GM21526 (cell line): ENCODE results near the gene CANT1.
"Not testable (repeated sequence)": the region's sequence is repeated elsewhere in the genome, so short reads cannot be mapped to it uniquely, and the experiment has no call there.

Source experiments
- ATAC-seq: cut with Tn5 transposase; IDR thresholded peaks from one replicate; pipeline ENCODE4 v1.9.1; 2021; ENCODE audit warnings: moderate library complexity; ENCODE audit not compliant: unreplicated experiment, low FRiP score

CANT1 gene

DNA sequence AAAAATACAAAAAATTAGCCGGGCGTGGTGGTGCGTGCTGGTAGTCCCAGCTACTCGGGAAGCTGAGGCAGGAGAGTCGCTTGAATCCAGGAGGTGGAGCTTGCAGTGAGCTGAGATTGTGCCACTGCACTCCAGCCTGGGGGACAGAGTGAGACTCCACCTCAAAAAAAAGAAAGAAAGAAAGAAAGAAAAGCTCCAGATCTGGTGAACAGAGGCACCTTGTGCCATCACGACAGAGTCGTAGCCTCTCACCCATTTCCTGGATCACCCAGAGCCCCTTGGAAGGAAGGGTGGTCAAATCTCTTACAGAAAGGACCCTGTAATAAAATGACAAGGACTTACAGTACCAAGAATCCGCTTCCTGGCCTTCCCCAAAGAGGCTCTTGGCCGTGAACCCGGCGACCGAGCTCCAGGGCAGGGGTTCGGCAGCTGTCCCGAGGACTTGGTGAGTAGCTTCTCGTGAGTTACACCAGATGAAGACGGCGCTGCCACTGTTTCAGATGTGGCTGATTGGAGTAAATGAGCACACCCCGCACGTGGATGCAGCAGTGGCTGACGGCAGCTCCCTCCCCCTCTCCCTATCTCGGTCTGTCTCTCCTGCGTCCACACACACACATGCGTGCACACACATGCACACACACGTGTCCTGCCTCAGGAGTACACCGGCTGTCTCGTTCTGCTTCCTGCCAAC lies 43.3 kb downstream of the CANT1 start:
- no peak for ATAC-seq

GRCh38 chr17:78965491-78965924 lies 44.1 kb downstream of the CANT1 start:
- no peak for ATAC-seq

GRCh38 chr17:78963378-78963777 lies 46.2 kb downstream of the CANT1 start:
- ATAC-seq: no peak

DNA sequence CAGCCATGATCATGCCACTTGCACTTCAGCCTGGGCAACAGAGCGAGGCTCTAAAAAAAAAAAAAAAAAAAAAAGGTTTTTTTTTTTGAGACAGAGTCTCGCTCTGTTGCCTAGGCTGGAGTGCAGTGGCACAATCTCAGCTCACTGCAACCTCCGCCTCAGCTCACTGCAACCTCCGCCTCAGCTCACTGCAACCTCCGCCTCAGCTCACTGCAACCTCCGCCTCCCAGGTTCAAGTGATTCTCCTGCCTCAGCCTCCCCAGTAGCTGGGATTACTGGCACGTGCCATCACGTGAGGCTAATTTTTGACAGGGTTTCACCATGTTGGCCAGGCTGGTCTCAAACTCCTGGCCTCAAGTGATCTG lies 46.6 kb downstream of the CANT1 start:
- not testable (repeated sequence) for ATAC-seq

DNA sequence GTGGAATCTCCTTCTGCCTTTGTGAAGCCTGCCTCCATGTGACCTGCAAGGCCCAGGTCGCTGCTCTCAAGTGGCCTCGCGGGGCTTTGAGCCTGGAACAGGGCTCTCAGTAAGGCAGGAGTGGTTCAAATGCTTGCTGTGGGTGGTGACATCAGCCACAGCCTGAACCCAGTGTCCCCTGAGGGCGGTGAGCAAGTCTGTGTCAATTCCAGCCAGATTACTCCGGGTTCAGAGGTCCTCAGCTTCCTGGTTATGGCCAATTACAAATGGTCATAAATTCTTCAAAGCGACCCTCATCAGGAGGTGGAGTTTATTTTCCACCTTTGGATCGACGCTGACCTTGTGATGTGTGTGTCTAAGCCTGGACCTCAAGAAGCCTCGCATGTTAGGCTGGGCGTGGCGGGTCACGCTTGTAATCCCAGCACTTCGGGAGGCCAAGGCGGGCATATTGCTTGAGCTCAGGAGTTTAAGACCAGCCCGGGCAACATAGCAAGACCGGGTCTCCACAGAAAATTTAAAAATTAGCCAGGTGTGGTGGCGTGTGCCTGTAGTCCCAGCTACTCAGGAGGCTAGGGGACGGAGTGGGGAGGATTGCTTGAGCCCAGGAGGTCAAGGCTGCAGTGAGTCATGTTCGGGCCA lies 47.1 kb downstream of the CANT1 start:
- no peak for ATAC-seq

GRCh38 chr17:78961571-78961970 lies 48.0 kb downstream of the CANT1 start:
- ATAC-seq: no peak

- no peak for ATAC-seq
These were observed 48.6 kb downstream of the CANT1 start for GRCh38 chr17:78960928-78961327.

GRCh38 chr17:78959803-78960202 lies 49.8 kb downstream of the CANT1 start:
- ATAC-seq: no peak

GRCh38 chr17:78958641-78959127 lies 50.9 kb downstream of the CANT1 start:
- ATAC-seq: no peak

DNA sequence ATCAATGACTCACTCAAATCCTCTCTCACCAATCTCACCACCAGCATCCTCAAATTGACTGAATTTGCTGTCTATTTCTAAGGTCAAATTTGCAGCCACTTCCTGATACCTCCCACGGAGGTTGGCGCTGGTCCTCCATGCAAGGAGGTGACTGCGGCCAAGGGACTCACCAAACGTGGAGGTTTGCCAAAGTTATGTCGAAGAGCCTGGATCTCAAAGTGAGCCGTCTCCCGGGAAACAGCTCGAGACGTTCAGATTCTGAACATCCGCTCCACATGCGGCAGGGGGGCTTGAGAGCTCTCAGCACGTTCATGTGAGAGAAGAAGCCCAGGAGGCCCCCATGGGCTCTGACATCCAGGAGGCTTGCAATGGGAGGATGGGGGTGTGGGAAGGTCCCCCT lies 52.4 kb downstream of the CANT1 start:
- ATAC-seq: no peak

- ATAC-seq: no peak
These were observed 53.3 kb downstream of the CANT1 start for GRCh38 chr17:78956254-78956653.

DNA sequence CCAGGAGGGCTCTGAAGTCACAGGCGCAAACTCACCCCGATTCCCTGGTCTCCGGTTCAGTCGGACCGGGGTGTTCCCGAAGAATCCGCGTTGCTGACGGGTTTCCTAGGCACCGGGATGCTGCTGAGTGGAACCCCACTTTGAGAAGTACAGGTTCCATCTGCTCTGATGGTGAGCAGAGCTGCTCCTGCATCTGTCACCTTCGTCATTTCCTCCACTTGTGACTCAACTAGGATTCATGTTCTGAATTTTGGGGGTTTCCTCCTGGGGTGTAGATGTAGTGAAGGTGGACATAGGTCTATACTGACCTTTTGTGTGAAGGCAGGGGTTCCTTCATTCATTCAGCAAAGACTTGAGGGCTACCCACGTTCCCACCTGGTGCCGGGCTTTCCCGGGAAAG lies 54.9 kb downstream of the CANT1 start:
- no peak for ATAC-seq

DNA sequence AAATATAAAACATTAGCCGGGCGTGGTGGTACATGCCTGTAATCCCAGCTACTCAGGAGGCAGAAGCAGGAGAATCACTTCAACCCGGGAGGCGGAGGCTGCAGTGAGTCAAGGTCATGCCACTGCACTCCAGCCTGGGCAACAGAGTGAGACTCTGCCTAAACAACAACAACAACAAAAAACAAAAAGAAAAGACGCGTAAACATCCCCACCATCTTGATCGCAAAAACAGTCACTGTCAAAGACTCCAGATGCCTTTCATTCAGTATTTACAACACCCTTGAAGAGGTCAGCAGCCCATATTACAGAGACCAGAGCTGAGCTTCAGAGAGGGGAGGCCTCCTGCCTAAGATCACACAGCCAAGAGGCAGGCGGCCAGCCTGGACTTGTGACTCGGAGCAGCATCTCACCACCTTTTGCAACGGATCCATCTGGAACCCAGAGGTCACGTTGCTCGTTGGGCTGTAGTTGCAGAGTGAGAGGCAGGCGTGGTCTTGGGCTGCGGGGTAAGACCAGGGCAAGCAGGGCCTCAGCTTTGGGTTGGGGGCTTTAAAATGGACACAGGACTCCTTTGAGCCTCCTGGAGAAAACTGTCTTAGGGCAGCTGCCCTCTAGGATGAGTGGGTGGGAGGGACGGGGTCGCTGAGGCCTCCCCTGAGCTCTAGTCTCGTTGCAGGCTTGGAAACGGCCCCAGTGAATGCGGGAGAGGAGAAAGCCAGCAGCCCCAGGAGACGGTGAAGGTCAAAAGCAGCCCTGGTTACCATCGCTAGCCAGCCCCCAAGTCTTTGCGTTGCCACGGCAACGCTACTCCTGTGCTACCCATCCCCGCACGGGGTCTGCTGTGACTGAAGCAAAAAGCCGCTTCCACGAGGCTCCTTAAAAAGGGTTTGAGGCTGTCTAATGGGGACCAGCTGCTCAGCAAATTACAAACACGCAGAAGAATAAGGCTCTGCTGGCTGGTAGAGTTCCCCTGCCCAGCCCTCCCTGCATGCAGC lies 55.9 kb downstream of the CANT1 start:
- no peak for ATAC-seq

DNA sequence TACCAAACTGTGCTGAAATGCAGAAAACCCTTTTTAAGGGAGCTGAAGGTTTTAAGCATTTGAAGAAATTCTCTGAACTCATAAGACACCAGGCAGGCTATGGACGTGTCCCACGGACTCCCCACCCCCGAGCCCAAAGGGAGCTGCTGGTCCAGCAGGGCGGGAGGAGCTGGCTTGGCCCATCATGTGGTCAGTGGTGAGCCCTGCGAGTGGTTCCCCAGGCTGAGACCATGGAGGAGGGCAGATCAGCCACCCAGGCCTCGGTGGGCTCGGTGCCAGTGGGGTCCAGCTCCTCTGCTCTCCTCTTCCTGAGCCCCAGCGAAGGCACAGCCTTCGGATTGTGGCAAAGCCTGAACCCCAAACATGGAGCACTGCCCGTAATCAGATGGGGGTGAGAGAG lies 56.9 kb downstream of the CANT1 start:
- ATAC-seq: no peak

DNA sequence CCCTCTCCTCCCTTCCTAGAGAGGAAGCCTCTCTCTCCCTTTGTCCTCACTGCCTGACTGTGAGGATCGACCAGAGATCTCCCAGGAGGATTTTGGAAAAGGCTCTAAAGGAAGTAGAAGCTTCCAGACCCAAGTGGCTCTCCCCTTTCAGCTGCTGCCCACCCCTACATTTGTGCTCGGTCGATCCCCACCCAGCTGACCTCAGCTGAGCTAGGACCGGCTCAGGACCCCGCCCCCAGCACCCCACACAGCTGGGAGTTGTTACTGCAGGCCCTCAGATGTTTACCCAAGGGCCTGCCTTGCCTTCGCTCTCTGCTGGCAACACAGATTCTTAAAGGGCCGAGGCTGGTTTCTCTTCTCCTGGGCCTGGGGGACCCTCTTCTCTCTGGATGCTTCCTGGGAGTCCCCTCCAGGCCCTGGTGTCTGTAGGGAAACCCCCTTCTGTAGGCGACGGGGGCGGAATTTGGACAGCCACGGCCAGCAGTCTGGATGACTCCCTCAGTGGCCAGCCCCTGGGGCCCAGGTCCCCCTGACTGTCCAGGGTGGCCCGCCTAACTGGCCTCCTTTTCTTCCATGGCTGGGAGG lies 57.5 kb downstream of the CANT1 start:
- no peak for ATAC-seq

DNA sequence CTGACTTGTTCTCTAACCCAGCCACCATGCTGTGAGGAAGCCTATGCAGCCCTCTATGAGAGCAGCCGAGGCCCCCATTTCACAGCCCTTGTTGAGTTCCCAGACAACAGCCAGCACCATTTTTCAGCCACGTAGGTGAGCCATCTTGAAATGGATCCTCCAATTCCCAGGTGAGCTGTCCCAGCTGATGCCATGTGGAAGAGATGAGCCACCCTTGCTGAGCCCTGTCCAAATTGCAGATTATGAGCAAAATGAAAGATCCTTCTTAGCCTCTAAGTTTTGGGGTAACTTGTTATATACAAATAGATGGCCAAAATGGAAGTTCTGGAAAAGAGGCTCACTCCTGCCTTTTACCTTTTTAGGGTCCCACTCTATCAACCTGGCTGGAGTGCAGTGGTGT lies 58.7 kb downstream of the CANT1 start:
- ATAC-seq: no peak

DNA sequence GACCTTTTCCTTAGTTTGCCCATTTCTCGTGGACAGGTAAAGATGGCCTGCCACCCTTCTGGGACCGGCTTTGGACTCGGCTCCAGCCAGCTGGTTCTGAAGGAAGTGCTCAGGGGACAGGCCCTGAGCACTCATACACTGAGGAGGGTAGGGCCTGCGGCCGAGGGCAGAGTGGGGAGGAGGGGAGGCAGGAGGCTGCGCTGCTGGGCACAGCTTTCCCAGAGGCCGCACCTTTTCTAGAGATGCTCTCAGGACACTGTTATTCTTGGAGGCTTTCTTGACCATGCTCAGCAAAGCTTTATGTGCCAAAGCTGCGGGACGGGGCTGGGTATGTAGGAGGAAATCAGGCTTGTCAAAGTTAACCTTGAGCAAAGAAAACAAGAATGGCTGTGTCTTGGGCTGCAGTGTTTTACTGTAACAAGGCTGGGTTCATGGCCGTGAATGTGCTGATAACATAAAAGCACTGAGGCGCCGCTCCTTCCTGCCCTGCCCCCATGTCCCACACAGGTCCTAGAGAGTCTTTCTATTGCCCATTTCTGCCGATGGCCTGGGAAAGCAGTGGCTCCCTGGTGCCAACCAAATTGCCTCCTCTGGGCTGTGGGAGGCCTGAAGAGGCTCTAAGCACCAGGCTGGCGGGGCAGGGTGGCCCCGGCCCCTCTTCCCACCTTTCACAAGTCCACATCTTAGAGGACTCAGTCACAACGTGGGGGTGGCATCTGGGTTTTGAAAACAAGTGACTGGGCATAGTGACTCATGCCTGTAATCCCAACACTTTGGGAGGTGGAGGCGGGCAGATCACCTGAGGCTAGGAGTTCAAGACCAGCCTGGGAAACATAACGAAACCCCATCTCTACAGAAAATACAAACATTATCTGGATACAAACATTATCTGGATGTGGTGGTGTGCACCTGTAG lies 62.1 kb downstream of the CANT1 start:
- ATAC-seq: no peak

- no peak for ATAC-seq
These were observed 62.9 kb downstream of the CANT1 start for GRCh38 chr17:78946631-78947030.

GRCh38 chr17:78946131-78946530 lies 63.4 kb downstream of the CANT1 start:
- no peak for ATAC-seq

DNA sequence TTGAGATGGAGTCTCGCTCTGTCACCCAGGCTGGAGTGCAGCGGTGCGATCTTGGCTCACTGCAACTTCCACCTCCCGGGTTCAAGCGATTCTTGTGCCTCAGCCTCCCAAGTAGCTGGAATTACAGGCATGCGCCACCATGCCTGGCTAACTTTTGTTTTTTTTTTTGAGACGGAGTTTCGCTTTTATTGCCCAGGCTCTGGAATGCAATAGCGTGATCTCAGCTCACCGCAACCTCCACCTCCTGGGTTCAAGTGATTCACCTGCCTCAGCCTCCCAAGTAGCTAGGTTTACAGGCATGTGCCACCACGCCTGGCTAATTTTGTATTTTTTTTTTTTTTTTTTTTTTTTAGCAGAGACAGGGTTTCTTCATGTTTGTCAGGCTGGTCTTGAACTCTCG lies 64.1 kb downstream of the CANT1 start:
- ATAC-seq: not testable (repeated sequence)
